Peyer's patch (tissue), 4 donors: Measurements from ENCODE around the gene GRWD1. TPM values are rescaled to one million over a fixed set of nuclear protein-coding genes. Genes with fewer than 3 reads are reported as not detected.

Experiments
- DNase-seq, 3 donors: peaks; one replicate each; pipeline ENCODE4 v3.0.0-alpha.2; 2017 to 2019
- H3K27ac ChIP-seq, 4 donors: fragments of 200-600 bp; sonication (generic); one replicate each; pipeline ENCODE4 v1.5.1; 2016 to 2019
- H3K27me3 ChIP-seq, 2 donors: fragments of 200-600 bp; sonication (generic); one replicate each; pipeline ENCODE4 v1.5.1; 2019
- H3K36me3 ChIP-seq, 3 donors: fragments of 200-600 bp; sonication (generic); one replicate each; pipeline ENCODE4 v1.5.1; 2016 to 2019
- H3K4me1 ChIP-seq, 4 donors: fragments of 200-600 bp; sonication (generic); one replicate each; pipeline ENCODE4 v1.5.1; 2016 to 2019
- H3K4me3 ChIP-seq, 4 donors: fragments of 200-600 bp; sonication (generic); 1 replicate in 3 of 4; 2 replicates in 1 of 4; pipeline ENCODE4 v1.5.1; 2016 to 2019; ENCODE audit warnings: mild to moderate bottlenecking in 1 of 4
- H3K9me3 ChIP-seq, 4 donors: fragments of 200-600 bp; sonication (generic); one replicate each; pipeline ENCODE4 v1.5.1; 2016 to 2019; ENCODE audit warnings: mild to moderate bottlenecking in 1 of 4
- POLR2A ChIP-seq, 2 donors: fragments of 450-650 bp; IDR thresholded peaks; one replicate each; pipeline ENCODE4 v1.5.1; 2017; ENCODE audit warnings: antibody characterized with exemption in 2 of 2, mild to moderate bottlenecking in 2 of 2, moderate library complexity in 2 of 2
- total RNA-seq, 4 donors: library from RNA; depleted of rRNA; stranded (reverse); fragments of >200 nt; gene quantifications; one replicate each; pipeline ENCODE4 v1.1.0, GENCODE V29; 2016
- TF ChIP-seq, protein P1 (sequence below), 6 experiments: fragments of 450-650 bp in 4 of 6; fragments of 200-600 bp in 2 of 6; sonication (generic) in 1 of 6; IDR thresholded peaks; one replicate each; pipeline ENCODE4 v1.5.1; 2017 to 2019; ENCODE audit warnings: antibody characterized with exemption in 6 of 6, mild to moderate bottlenecking in 3 of 6, moderate library complexity in 1 of 6

Gene GRWD1
- total RNA-seq, 4 donors from 2014 or later: 10.0 to 17.6 (median 15.6) TPM

DNA sequence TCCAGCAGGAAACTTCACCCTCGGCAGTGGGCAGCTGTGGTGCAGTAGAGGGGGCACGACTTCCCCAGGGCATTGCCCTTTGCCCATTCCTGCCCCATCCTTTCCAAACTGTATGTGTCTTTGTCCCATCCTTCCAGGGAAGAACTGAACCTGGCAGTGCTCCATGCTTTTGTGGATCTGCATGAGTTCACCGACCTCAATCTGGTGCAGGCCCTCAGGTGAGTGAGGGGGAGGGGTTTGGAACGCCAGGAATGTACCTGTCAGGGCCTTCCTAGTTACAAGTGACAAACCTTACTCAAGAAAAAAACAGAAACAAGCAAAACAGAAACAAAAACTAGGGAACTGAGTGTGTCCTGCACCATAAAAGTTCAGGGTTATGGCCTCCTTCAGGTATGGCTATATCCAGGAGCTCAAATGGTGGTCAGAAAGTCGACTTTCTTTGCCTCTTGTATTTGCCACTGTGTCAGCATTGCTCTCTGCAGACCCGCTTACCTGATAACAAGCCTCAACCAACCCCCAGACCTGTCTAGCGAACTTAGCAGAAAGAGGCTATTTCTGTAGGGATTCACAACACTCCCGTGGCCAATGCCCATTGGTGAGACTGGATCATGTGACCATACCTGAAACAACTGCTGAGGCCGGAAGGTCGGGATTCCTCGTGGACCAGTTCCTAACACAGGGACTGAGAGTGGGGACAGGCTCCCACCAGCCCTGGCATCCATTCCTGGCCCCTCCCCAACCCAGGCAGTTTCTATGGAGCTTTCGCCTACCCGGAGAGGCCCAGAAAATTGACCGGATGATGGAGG, 27.6 kb downstream of the GRWD1 start:
- Histone ChIP-seq H3K36me3 (peaks cover 0 to 82% (median 0%) of the 10 kb centered on the region in 3 donors), H3K27me3 (no peaks in the 10 kb centered on the region), H3K4me3 (no peak overlapping the region), H3K9me3 (no peaks in the 10 kb centered on the region), H3K4me1 (peaks cover 0 to 13% (median 8%) of the 10 kb centered on the region in 4 donors), H3K27ac (no peak overlapping the region)
- TF ChIP-seq, protein P1, sequence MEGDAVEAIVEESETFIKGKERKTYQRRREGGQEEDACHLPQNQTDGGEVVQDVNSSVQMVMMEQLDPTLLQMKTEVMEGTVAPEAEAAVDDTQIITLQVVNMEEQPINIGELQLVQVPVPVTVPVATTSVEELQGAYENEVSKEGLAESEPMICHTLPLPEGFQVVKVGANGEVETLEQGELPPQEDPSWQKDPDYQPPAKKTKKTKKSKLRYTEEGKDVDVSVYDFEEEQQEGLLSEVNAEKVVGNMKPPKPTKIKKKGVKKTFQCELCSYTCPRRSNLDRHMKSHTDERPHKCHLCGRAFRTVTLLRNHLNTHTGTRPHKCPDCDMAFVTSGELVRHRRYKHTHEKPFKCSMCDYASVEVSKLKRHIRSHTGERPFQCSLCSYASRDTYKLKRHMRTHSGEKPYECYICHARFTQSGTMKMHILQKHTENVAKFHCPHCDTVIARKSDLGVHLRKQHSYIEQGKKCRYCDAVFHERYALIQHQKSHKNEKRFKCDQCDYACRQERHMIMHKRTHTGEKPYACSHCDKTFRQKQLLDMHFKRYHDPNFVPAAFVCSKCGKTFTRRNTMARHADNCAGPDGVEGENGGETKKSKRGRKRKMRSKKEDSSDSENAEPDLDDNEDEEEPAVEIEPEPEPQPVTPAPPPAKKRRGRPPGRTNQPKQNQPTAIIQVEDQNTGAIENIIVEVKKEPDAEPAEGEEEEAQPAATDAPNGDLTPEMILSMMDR (IDR thresholded peaks at IDR 0.05): no peak
- TF ChIP-seq POLR2A (IDR thresholded peaks at IDR 0.05): no peak
- no peak for DNase-seq

DNA sequence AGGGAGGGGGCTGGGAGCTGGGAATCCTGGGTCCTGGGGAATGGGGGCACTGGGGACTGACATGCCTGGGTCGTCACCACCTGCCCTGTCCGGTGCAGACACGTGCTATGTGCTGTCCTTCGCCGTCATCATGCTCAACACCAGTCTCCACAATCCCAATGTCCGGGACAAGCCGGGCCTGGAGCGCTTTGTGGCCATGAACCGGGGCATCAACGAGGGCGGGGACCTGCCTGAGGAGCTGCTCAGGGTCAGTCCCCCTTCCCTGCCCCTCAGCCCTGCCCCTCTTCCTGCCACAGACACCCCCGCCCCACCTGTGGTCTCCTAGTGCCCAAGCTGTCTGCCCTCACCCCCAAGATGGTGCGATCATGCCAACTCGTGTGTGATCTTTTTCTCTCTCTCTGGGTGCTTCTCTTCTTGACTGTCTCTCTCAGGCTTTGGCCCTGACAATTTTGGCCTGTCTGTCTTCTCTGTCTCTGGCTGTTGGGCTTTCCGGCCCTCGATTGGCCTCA, 28.4 kb downstream of the GRWD1 start:
- no peak overlapping the region for H3K4me3 ChIP-seq
- no peaks in the 10 kb centered on the region for H3K27me3 ChIP-seq
- no peak for TF ChIP-seq POLR2A (IDR thresholded peaks at IDR 0.05)
- TF ChIP-seq, protein P1 (IDR thresholded peaks at IDR 0.05): no peak
- peaks cover 0 to 89% (median 0%) of the 10 kb centered on the region in 3 donors for H3K36me3 ChIP-seq
- H3K4me1 ChIP-seq: peaks cover 0 to 13% (median 8%) of the 10 kb centered on the region in 4 donors
- no peak overlapping the region for H3K27ac ChIP-seq
- DNase-seq: no peak
- no peaks in the 10 kb centered on the region for H3K9me3 ChIP-seq

GRCh38 chr19:48475369-48476068, 29.7 kb downstream of the GRWD1 start:
- Histone ChIP-seq H3K27me3 (no peaks in the 10 kb centered on the region), H3K27ac (no peak overlapping the region), H3K4me1 (peaks cover 0 to 10% (median 2%) of the 10 kb centered on the region in 4 donors), H3K4me3 (no peak overlapping the region), H3K36me3 (peaks cover 0 to 91% (median 0%) of the 10 kb centered on the region in 3 donors), H3K9me3 (no peaks in the 10 kb centered on the region)
- TF ChIP-seq, protein P1 (IDR thresholded peaks at IDR 0.05): no peak
- no peak for TF ChIP-seq POLR2A (IDR thresholded peaks at IDR 0.05)
- no peak for DNase-seq

DNA sequence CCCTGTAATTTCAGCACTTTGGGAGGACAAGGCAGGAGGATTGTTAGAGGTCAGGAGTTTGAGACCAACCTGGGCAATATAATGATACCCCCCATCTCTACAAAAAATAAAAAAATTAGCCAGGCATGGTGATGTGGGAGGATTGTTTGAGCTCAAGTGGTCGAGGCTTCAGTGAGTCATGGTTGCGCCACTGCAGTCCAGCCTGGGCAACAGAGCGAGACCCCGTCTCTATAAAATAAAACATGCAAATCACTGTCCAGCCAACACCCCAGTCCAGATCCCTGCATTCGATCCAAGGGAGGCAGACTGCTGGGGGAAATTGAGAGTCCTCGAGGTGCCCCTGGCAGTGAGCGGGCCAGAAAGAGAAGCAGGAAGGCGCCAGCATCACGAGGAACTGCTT, 30.4 kb downstream of the GRWD1 start:
- Histone ChIP-seq H3K4me1 (peaks cover 0 to 13% (median 2%) of the 10 kb centered on the region in 4 donors), H3K36me3 (peaks cover 0 to 85% (median 0%) of the 10 kb centered on the region in 3 donors), H3K27me3 (no peaks in the 10 kb centered on the region), H3K27ac (no peak overlapping the region), H3K4me3 (no peak overlapping the region), H3K9me3 (no peaks in the 10 kb centered on the region)
- TF ChIP-seq, protein P1 (IDR thresholded peaks at IDR 0.05): no peak
- no peak for TF ChIP-seq POLR2A (IDR thresholded peaks at IDR 0.05)
- no peak for DNase-seq

- TF ChIP-seq, protein P1 (IDR thresholded peaks at IDR 0.05): no peak
- no peaks in the 10 kb centered on the region for H3K9me3 ChIP-seq
- no peak overlapping the region for H3K4me3 ChIP-seq
- peaks cover 0 to 15% (median 3%) of the 10 kb centered on the region in 4 donors for H3K4me1 ChIP-seq
- no peak overlapping the region for H3K27ac ChIP-seq
- DNase-seq: no peak
- H3K36me3 ChIP-seq: peaks cover 0 to 75% (median 0%) of the 10 kb centered on the region in 3 donors
- no peaks in the 10 kb centered on the region for H3K27me3 ChIP-seq
These were observed 31.4 kb downstream of the GRWD1 start for GRCh38 chr19:48477067-48477685.
